MCF 10A (cell line): ENCODE results near the gene PSORS1C1. TPM values are rescaled to one million over a fixed set of nuclear protein-coding genes. Genes with fewer than 3 reads are reported as not detected.

Experiments used
- BruUV-seq: library from RNA; stranded (reverse); fragments of 400-500 nt; replicated peaks from 2 replicates; lab custom pipeline; 2021; lab: Mats Ljungman, UMichigan
- CTCF ChIA-PET: fragments of 300-600 bp; sonication (Branson Sonifier 250); formaldehyde crosslinking; extraction: SDS; loops from one replicate; lab custom pipeline; 2021; ENCODE audit warnings: antibody characterized with exemption, inconsistent platforms; lab: Yijun Ruan, JAX
- POLR2A ChIA-PET: fragments of 300-600, 350-650 bp; sonication (Branson Sonifier 250); formaldehyde crosslinking; extraction: SDS; loops from one replicate; lab custom pipeline; 2020; ENCODE audit warnings: antibody characterized with exemption, inconsistent platforms; lab: Yijun Ruan, JAX
- DNase-seq: peaks from one replicate; pipeline ENCODE4 v3.0.0-alpha.2; 2018; ENCODE audit not compliant: unreplicated experiment
- H3K27ac Mint-ChIP-seq: one replicate; pipeline ENCODE4 v1.8.0; 2022; ENCODE audit warnings: mild to moderate bottlenecking, low read depth, mixed read lengths; ENCODE audit not compliant: unreplicated experiment
- H3K27me3 Mint-ChIP-seq: one replicate; pipeline ENCODE4 v1.8.0; 2022; ENCODE audit warnings: mixed read lengths; ENCODE audit not compliant: insufficient read depth, unreplicated experiment
- H3K36me3 Mint-ChIP-seq: one replicate; pipeline ENCODE4 v1.8.0; 2022; ENCODE audit warnings: mild to moderate bottlenecking, moderate library complexity, mixed read lengths; ENCODE audit not compliant: insufficient read depth, unreplicated experiment
- H3K4me1 Mint-ChIP-seq: one replicate; pipeline ENCODE4 v1.8.0; 2022; ENCODE audit warnings: mixed read lengths; ENCODE audit not compliant: insufficient read depth, unreplicated experiment
- H3K4me3 Mint-ChIP-seq: one replicate; pipeline ENCODE4 v1.8.0; 2022; ENCODE audit warnings: mild to moderate bottlenecking, moderate library complexity, mixed read lengths; ENCODE audit not compliant: unreplicated experiment
- H3K9me3 Mint-ChIP-seq: one replicate; pipeline ENCODE4 v1.8.0; 2022; ENCODE audit warnings: mixed read lengths; ENCODE audit not compliant: unreplicated experiment
- CTCF ChIP-seq: fragments of 200-600 bp; IDR thresholded peaks from one replicate; pipeline ENCODE4 v1.8.0; 2022; ENCODE audit warnings: antibody characterized with exemption, mild to moderate bottlenecking; ENCODE audit not compliant: unreplicated experiment
- intact Hi-C: fragments of 100-400 bp; cut with micrococcal nuclease; formaldehyde crosslinking; loops from 2 replicates; pipeline ENCODE4 v1.14.1; 2022
- total RNA-seq: library from RNA; stranded (reverse); gene quantifications from 2 replicates; pipeline ENCODE4 v1.2.3, GENCODE V29; 2022

The PSORS1C1 gene
- total RNA-seq, 1 experiment from 2014 or later, result 7.7 TPM

- no TSS peak for BruUV-seq
- Mint-ChIP-seq H3K36me3 (peaks cover 5% of the 10 kb centered on the region), H3K4me1 (peaks cover 31% of the 10 kb centered on the region), H3K27ac (no peak overlapping the region), H3K9me3 (no peaks in the 10 kb centered on the region), H3K4me3 (no peak overlapping the region), H3K27me3 (no peaks in the 10 kb centered on the region)
- peak; percentile 47 for TF ChIP-seq CTCF
- peak; percentile 54 for DNase-seq
- CTCF ChIA-PET, result interaction anchor here (0.6 to 21.4 kb wide), 7 partner anchors 9 to 371 kb away, joined by 3 to 749 read pairs (median 4); partner anchors contain the start of genes C6orf15, PSORS1C1, SFTA2 and VARS2
- POLR2A ChIA-PET, result interaction anchor here (0.8 to 1.3 kb wide), 4 partner anchors 10 to 201 kb away, joined by 3 to 4 read pairs (median 3); no protein-coding TSS in a partner anchor
- intact Hi-C loops, result loop anchor here (10.0 kb wide), 1 partner anchor 529 kb away; the partner anchor contains the start of genes GNL1 and PRR3
These were observed 30.8 kb upstream of the PSORS1C1 start for GRCh38 chr6:31083742-31084354.

GRCh38 chr6:31086788-31087440, 27.7 kb upstream of the PSORS1C1 start:
- no peak for TF ChIP-seq CTCF
- Mint-ChIP-seq H3K27ac (peak overlapping the region; percentile 29), H3K9me3 (no peaks in the 10 kb centered on the region), H3K4me1 (peaks cover 27% of the 10 kb centered on the region), H3K36me3 (peaks cover 5% of the 10 kb centered on the region), H3K27me3 (no peaks in the 10 kb centered on the region), H3K4me3 (no peak overlapping the region)
- CTCF ChIA-PET, result interaction anchor here (0.6 to 21.4 kb wide), 41 partner anchors 8 to 545 kb away, joined by 3 to 749 read pairs (median 4); partner anchors contain the start of genes CDSN, DDR1, DHX16 and PSORS1C1
- POLR2A ChIA-PET, result interaction anchor here (0.6 to 2.2 kb wide), 13 partner anchors 28 to 546 kb away, joined by 3 to 13 read pairs (median 3); partner anchors contain the start of gene PSORS1C1
- intact Hi-C loops, result loop anchor here (1.0 to 10.0 kb wide), 6 partner anchors 28 to 605 kb away; partner anchors contain the start of genes FLOT1, GNL1, IER3 and PRR3
- no peak for DNase-seq
- no TSS peak for BruUV-seq

GRCh38 chr6:31087494-31088089, 27.0 kb upstream of the PSORS1C1 start:
- H3K4me3 Mint-ChIP-seq, result no peak overlapping the region
- BruUV-seq, result no TSS peak

More at GRCh38 chr6:31087494-31088089, 27.0 kb upstream of the PSORS1C1 start:
- peak; percentile 91 for DNase-seq
- Mint-ChIP-seq H3K9me3 (no peaks in the 10 kb centered on the region), H3K27me3 (no peaks in the 10 kb centered on the region), H3K36me3 (peaks cover 5% of the 10 kb centered on the region), H3K27ac (peak overlapping the region; percentile 16), H3K4me1 (peaks cover 21% of the 10 kb centered on the region)
- intact Hi-C loops, result loop anchor here (2.0 to 10.0 kb wide), 5 partner anchors 27 to 605 kb away; partner anchors contain the start of genes FLOT1, GNL1, IER3 and PRR3
- peak; percentile 65 for TF ChIP-seq CTCF
- POLR2A ChIA-PET, result interaction anchor here (0.6 to 2.2 kb wide), 12 partner anchors 27 to 546 kb away, joined by 3 to 13 read pairs (median 3); partner anchors contain the start of gene PSORS1C1
- CTCF ChIA-PET, result interaction anchor here (0.6 to 21.4 kb wide), 38 partner anchors 9 to 545 kb away, joined by 3 to 749 read pairs (median 4); partner anchors contain the start of genes CDSN, DDR1, DHX16 and PSORS1C1
